ENCODE data around the gene MIR17HG.
"Not testable (repeated sequence)": the region's sequence is repeated elsewhere in the genome, so short reads cannot be mapped to it uniquely, and the experiment has no call there.

MIR17HG gene

DNA sequence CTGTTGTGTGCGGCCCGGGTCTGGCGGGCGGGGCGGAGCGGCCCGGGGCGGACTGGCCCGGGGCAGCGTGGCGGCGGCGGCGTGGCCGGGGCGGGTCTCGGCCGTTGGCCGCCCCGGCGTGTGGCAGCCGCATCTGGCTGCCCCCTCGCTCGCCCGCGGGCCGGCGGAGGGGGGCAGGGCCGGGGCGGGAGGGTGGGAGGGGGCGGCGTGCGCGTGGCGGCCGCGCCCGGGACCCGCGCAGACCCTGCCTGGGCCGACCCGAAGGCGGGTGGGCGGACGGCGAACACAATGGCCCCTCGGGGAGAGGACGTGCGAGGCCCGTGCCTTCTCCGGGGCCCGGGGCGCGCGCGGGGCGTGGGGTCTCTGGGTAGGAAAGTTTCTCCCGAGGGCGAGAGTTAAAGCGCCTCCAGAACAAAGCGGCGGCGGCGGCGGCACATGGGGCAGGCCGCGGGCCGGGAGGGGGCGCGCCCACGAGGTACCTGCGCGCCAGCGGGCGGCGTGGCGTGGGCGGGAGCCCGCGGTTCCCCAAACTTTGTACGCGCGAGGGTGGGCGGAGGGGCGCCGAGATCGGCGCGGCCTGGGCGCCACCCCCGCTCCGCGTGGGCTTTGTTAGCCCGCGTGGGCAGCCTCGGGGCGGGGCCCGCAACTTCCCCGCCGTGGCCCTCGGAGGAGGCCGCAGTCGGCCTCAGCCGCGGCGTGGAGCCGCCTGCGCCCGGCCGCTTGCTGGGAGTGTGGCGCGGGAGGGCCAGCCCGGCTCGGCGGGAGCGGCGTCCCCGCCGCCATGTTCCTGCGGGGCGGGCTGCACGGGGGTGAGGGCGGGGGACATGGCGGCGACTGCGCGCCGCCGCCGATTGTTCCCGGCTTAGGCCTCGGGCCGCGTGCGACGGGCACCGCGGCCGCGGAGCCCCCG lies 764 bp downstream of the MIR17HG start:
- TF ChIP-seq YY1 (IDR thresholded peaks at IDR 0.05; ENCODE audit: insufficient read depth, insufficient read length) (no peak), SUZ12 (IDR thresholded peaks at IDR 0.05; ENCODE audit: extremely low read depth, insufficient read depth, insufficient read length) (no peak), ZNF274 (IDR thresholded peaks at IDR 0.05; ENCODE audit: low read depth, low read length) (no peak)
- Histone ChIP-seq H3K4me1 (ENCODE audit: insufficient read depth, insufficient read length) (no peaks in the 10 kb centered on the region), H3K36me3 (ENCODE audit: insufficient read depth, insufficient read length, low read length) (peaks cover 41% of the 10 kb centered on the region), H3K4me3 (ENCODE audit: insufficient read length, low read depth) (peak overlapping the region; percentile 85), H3K27me3 (ENCODE audit: insufficient read depth, insufficient read length) (peaks cover 12% of the 10 kb centered on the region), H3K9me3 (ENCODE audit: insufficient read depth, low read length) (no peaks in the 10 kb centered on the region), H3K9ac (ENCODE audit: insufficient read length, low read depth) (peak overlapping the region; percentile 95)
- DNase-seq (ENCODE audit: low read depth, low spot score), result no peak

- H3K9me3 ChIP-seq (ENCODE audit: insufficient read depth, low read length), result no peaks in the 10 kb centered on the region
- DNase-seq (ENCODE audit: low read depth, low spot score), result peak; percentile 71
- H3K9ac ChIP-seq (ENCODE audit: insufficient read length, low read depth), result peak overlapping the region; percentile 95
- H3K27me3 ChIP-seq (ENCODE audit: insufficient read depth, insufficient read length), result peaks cover 12% of the 10 kb centered on the region
- no peaks in the 10 kb centered on the region for H3K4me1 ChIP-seq (ENCODE audit: insufficient read depth, insufficient read length)
- H3K4me3 ChIP-seq (ENCODE audit: insufficient read length, low read depth), result peak overlapping the region; percentile 85
- no peak for TF ChIP-seq SUZ12 (IDR thresholded peaks at IDR 0.05; ENCODE audit: extremely low read depth, insufficient read depth, insufficient read length)
- no peak for TF ChIP-seq YY1 (IDR thresholded peaks at IDR 0.05; ENCODE audit: insufficient read depth, insufficient read length)
- no peak for TF ChIP-seq ZNF274 (IDR thresholded peaks at IDR 0.05; ENCODE audit: low read depth, low read length)
- H3K36me3 ChIP-seq (ENCODE audit: insufficient read depth, insufficient read length, low read length), result peaks cover 47% of the 10 kb centered on the region
These were observed 1.5 kb downstream of the MIR17HG start for GRCh38 chr13:91348906-91349435.

- H3K9ac ChIP-seq (ENCODE audit: insufficient read length, low read depth), result peak overlapping the region; percentile 75
- peaks cover 12% of the 10 kb centered on the region for H3K27me3 ChIP-seq (ENCODE audit: insufficient read depth, insufficient read length)
- no peak for DNase-seq (ENCODE audit: low read depth, low spot score)
- H3K9me3 ChIP-seq (ENCODE audit: insufficient read depth, low read length), result no peaks in the 10 kb centered on the region
- peaks cover 60% of the 10 kb centered on the region for H3K36me3 ChIP-seq (ENCODE audit: insufficient read depth, insufficient read length, low read length)
- peak overlapping the region; percentile 85 for H3K4me3 ChIP-seq (ENCODE audit: insufficient read length, low read depth)
- no peaks in the 10 kb centered on the region for H3K4me1 ChIP-seq (ENCODE audit: insufficient read depth, insufficient read length)
- TF ChIP-seq YY1 (IDR thresholded peaks at IDR 0.05; ENCODE audit: insufficient read depth, insufficient read length), result no peak
- no peak for TF ChIP-seq SUZ12 (IDR thresholded peaks at IDR 0.05; ENCODE audit: extremely low read depth, insufficient read depth, insufficient read length)
- TF ChIP-seq ZNF274 (IDR thresholded peaks at IDR 0.05; ENCODE audit: low read depth, low read length), result no peak
These were observed 2.8 kb downstream of the MIR17HG start for GRCh38 chr13:91349992-91350911.

DNA sequence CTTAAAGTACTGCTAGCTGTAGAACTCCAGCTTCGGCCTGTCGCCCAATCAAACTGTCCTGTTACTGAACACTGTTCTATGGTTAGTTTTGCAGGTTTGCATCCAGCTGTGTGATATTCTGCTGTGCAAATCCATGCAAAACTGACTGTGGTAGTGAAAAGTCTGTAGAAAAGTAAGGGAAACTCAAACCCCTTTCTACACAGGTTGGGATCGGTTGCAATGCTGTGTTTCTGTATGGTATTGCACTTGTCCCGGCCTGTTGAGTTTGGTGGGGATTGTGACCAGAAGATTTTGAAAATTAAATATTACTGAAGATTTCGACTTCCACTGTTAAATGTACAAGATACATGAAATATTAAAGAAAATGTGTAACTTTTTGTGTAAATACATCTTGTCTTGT lies 3.6 kb downstream of the MIR17HG start:
- Histone ChIP-seq H3K9ac (ENCODE audit: insufficient read length, low read depth) (peak overlapping the region; percentile 68), H3K4me1 (ENCODE audit: insufficient read depth, insufficient read length) (no peaks in the 10 kb centered on the region), H3K4me3 (ENCODE audit: insufficient read length, low read depth) (peak overlapping the region; percentile 85), H3K36me3 (ENCODE audit: insufficient read depth, insufficient read length, low read length) (peaks cover 67% of the 10 kb centered on the region), H3K27me3 (ENCODE audit: insufficient read depth, insufficient read length) (peaks cover 9% of the 10 kb centered on the region), H3K9me3 (ENCODE audit: insufficient read depth, low read length) (no peaks in the 10 kb centered on the region)
- DNase-seq (ENCODE audit: low read depth, low spot score), result no peak
- no peak for TF ChIP-seq SUZ12 (IDR thresholded peaks at IDR 0.05; ENCODE audit: extremely low read depth, insufficient read depth, insufficient read length)
- TF ChIP-seq YY1 (IDR thresholded peaks at IDR 0.05; ENCODE audit: insufficient read depth, insufficient read length), result no peak
- no peak for TF ChIP-seq ZNF274 (IDR thresholded peaks at IDR 0.05; ENCODE audit: low read depth, low read length)

- H3K4me3 ChIP-seq (ENCODE audit: insufficient read length, low read depth), result peak overlapping the region; percentile 8
- no peak overlapping the region for H3K9ac ChIP-seq (ENCODE audit: insufficient read length, low read depth)
- no peaks in the 10 kb centered on the region for H3K9me3 ChIP-seq (ENCODE audit: insufficient read depth, low read length)
- TF ChIP-seq YY1 (IDR thresholded peaks at IDR 0.05; ENCODE audit: insufficient read depth, insufficient read length) (no peak), ZNF274 (IDR thresholded peaks at IDR 0.05; ENCODE audit: low read depth, low read length) (no peak), SUZ12 (IDR thresholded peaks at IDR 0.05; ENCODE audit: extremely low read depth, insufficient read depth, insufficient read length) (no peak)
- no peak for DNase-seq (ENCODE audit: low read depth, low spot score)
- no peaks in the 10 kb centered on the region for H3K4me1 ChIP-seq (ENCODE audit: insufficient read depth, insufficient read length)
- H3K36me3 ChIP-seq (ENCODE audit: insufficient read depth, insufficient read length, low read length), result peaks cover 76% of the 10 kb centered on the region
- no peaks in the 10 kb centered on the region for H3K27me3 ChIP-seq (ENCODE audit: insufficient read depth, insufficient read length)
These were observed 4.5 kb downstream of the MIR17HG start for GRCh38 chr13:91351980-91352379.

GRCh38 chr13:91352891-91353290 lies 5.4 kb downstream of the MIR17HG start:
- DNase-seq (ENCODE audit: low read depth, low spot score); H3K9ac ChIP-seq (ENCODE audit: insufficient read length, low read depth); H3K27me3 ChIP-seq (ENCODE audit: insufficient read depth, insufficient read length); H3K9me3 ChIP-seq (ENCODE audit: insufficient read depth, low read length); H3K4me1 ChIP-seq (ENCODE audit: insufficient read depth, insufficient read length); H3K4me3 ChIP-seq (ENCODE audit: insufficient read length, low read depth): not testable (repeated sequence)
- peaks cover 82% of the 10 kb centered on the region for H3K36me3 ChIP-seq (ENCODE audit: insufficient read depth, insufficient read length, low read length)

DNA sequence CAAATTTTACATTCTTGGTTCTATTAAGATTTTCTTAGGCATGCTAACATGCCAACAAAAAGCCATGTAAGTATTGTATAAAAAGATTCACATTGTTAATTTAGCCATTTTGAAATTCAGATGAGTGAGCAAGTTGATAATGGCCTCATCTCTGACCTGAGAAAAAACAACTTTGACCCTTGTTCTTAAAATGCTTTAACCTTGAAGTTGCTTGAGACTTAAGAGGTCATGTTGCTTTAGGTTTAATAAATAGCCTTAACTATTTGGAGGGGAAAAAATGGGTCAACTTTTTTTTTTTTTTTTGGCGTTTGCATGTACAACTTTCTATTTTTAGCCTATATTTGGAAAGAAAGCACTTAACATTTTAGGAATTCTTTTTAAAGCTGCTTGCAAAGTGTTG lies 6.0 kb downstream of the MIR17HG start:
- TF ChIP-seq ZNF274 (IDR thresholded peaks at IDR 0.05; ENCODE audit: low read depth, low read length), result no peak
- TF ChIP-seq SUZ12 (IDR thresholded peaks at IDR 0.05; ENCODE audit: extremely low read depth, insufficient read depth, insufficient read length), result no peak
- no peak for TF ChIP-seq YY1 (IDR thresholded peaks at IDR 0.05; ENCODE audit: insufficient read depth, insufficient read length)

More for the DNA sequence above, 6.0 kb downstream of the MIR17HG start:
- H3K9ac ChIP-seq (ENCODE audit: insufficient read length, low read depth), result no peak overlapping the region
- H3K27me3 ChIP-seq (ENCODE audit: insufficient read depth, insufficient read length), result no peaks in the 10 kb centered on the region
- no peaks in the 10 kb centered on the region for H3K4me1 ChIP-seq (ENCODE audit: insufficient read depth, insufficient read length)
- peaks cover 82% of the 10 kb centered on the region for H3K36me3 ChIP-seq (ENCODE audit: insufficient read depth, insufficient read length, low read length)
- no peak for DNase-seq (ENCODE audit: low read depth, low spot score)
- no peak overlapping the region for H3K4me3 ChIP-seq (ENCODE audit: insufficient read length, low read depth)
- no peaks in the 10 kb centered on the region for H3K9me3 ChIP-seq (ENCODE audit: insufficient read depth, low read length)
